Stimulated activated CD4-positive, alpha-beta T cell treated with anti-CD3 and anti-CD28 coated beads, Interleukin-15, amount 100 ng/mL, for 48 hours (primary cell): ENCODE data around the gene TMEM72.

Experiments used
- DNase-seq, 2 donors: peaks; one replicate each; pipeline ENCODE4 v3.0.0-alpha.2; 2020; ENCODE audit warnings: low read depth in 2 of 2

Gene TMEM72

DNA sequence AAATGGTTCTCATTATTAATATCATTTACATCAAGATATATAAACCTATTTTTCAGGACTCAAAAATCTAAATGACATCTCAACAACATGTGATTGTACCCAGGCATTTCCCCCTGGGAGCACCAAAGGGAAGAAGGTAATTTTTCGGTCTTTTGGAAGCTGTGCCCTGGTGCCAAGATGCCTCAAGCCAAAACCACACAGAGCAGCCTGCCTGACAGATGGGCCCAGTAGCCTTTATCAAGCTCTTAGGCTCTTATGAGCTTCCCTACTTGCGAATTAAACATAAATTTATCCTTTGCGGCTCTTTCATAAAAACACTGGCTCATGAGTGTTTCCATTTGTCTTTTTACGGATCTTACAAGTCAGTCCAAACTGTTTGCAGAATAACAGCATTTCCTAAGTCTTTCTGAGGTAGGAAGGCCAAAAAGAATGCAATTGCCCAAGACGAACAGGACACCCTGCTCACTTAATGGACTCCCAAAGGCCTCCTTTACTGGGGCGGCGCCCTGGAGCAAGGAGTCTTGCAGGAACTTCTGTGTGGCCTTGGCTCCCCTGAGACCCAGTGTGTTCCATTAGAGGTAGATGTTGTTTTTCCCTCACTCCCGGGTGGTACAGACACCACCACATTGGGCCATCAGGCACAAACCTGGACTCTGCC lies 44.4 kb downstream of the TMEM72 start:
- DNase-seq: no peak

- no peak for DNase-seq
Measured at GRCh38 chr10:44956226-44956625, 45.1 kb downstream of the TMEM72 start.

- DNase-seq: no peak
Measured at GRCh38 chr10:44956717-44957706, 45.9 kb downstream of the TMEM72 start.

DNA sequence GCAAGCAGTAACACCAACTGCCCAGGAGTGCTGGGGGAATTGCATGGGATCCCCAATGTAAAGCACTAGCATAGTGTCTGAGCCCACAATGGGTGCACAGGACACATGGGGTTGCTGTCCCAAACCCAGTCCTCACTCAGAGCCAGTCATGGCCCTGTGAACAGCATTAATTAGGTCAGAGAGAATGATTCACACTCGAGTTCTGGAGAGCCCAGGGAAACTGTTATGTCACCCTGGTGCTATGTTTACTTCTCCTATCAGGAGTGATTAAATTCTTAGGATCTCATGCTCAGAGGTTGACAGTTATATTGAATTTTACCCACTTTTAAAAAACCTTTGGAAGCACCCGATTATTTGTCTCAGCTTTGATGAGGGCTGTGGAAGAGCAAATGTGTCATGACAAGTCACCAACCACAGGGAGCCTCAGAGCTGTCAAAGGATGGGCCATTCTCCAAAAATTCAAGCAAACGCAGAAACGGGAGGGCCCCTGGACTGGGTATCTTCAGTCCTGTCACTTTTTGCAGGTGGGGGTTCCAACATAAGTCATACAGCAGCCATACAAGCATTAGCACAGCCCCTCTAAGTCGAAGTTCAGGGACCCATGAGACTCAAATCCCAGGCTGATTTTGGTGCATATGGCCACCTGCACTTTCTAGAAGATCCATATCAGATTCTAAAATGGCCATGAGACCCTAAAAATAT lies 47.2 kb downstream of the TMEM72 start:
- DNase-seq: no peak

DNA sequence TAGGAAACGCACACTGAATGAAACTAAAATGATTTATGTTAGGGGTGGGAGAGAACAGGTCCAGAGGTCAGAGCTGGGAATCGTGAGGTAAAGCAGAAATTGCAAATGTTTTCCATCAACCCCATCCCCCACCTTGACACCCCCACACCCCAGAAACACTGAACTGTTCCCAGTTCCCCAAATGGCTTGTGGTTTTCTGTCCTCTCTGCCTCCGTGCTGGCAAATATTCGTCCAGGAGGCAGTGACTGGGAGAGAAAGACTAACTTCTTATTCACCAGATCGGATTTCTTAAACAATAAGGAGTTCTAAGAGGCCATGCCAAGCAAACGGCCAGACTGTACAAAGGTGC lies 47.7 kb downstream of the TMEM72 start:
- no peak for DNase-seq

DNA sequence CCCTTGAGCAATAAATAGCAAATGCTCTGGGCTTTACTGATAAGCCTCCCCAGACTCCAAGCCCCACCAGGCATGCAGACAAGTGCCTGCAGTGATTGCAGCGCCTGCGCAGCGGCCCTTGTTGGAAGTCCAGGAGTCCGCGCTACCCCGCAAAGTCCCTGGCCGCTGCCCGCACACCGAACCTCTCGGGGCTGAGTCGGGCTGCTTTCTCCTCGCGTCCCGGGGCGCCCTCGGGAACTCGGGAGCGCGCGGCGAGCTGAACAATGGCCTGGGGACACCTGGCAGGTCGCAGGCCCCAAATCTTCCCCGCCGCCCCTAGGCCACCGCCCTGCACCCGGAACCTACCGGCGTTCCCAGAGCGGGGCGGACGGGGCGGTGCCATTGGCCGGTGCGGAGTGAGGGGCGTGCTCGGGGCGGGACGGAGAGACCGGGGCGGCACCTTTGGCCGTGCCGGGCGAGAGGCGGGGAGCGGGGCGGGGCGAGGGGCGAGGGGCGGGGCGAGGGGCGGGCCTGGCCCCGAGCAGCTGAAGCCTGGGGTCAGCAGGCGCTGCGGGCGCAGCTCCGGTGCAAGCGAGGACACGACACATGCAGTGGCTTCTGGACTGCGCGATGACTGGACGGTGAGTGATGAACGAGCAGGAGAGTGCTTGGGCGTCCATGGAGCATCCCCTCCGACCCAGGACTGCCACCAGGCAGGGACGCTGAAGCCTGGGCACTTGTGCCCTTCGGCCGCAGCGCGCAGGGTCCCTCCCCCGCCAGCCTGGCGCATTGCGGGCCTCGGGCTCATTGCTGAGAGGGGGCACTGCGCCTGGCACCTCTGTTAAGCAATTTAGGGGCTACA lies 48.3 kb downstream of the TMEM72 start, which contains the start of gene RASSF4:
Gene RASSF4, plus strand, starts transcription at position 556 of the 841 bp plus-strand sequence. CDS start 10,401 bp downstream, outside the sequence.
- DNase-seq: peak; percentile 76 to 90

DNA sequence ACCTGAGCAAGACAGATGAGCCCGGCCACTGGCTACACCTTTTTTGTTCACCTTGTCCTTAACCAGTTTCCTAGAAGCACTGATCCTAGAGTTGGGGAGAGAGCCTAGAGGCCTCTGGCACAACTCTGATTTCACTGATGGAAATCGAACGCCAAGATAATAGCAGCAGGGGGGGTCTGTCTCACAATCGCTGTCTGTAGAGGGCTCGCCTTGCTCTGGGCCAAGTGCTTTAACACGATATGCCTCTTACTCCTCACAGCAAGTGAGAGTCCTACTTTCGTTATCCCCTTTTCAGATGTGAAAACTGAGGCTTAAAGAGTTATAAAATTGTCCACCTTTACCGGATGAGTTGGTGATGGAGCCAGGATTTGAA lies 48.9 kb downstream of the TMEM72 start:
- no peak for DNase-seq

DNA sequence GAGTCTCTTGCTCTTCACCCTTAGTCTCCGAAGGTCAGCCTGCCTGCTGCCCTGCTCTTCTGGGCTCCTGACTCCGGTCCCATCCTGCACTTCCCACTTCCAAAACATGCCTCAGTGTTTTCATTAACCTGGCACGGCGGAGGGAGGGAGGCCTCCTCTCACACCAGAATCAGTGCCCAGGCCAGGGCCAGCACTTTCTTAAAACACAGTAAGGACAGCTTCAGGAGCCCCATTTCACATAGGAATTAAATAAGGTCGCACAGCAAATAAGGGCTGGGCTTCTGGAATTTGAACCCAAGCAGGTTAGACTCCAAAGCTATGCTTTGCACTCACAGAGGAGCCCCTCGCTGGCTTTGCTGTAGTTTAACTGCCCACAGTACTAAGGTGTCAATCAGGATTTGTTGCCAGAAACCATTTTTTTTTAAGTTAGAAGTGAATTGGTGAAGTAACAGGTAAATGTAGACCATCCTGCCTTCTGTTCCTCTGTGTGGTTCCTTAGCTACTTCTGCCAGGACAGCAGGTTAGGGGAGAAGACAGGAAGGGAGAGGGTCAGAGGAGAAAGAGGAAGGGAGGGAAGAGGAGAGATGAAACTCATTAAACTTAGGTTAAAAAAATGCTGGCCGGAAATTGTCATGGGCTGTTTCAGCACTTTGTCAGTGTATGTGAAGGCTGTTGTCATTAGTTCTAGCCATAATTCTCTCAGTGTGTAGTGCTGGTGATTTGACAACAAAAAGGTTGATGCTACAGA lies 49.5 kb downstream of the TMEM72 start:
- no peak for DNase-seq

GRCh38 chr10:44961230-44961571 lies 50.1 kb downstream of the TMEM72 start:
- no peak for DNase-seq

GRCh38 chr10:44961931-44962750 lies 51.0 kb downstream of the TMEM72 start:
- DNase-seq: no peak

DNA sequence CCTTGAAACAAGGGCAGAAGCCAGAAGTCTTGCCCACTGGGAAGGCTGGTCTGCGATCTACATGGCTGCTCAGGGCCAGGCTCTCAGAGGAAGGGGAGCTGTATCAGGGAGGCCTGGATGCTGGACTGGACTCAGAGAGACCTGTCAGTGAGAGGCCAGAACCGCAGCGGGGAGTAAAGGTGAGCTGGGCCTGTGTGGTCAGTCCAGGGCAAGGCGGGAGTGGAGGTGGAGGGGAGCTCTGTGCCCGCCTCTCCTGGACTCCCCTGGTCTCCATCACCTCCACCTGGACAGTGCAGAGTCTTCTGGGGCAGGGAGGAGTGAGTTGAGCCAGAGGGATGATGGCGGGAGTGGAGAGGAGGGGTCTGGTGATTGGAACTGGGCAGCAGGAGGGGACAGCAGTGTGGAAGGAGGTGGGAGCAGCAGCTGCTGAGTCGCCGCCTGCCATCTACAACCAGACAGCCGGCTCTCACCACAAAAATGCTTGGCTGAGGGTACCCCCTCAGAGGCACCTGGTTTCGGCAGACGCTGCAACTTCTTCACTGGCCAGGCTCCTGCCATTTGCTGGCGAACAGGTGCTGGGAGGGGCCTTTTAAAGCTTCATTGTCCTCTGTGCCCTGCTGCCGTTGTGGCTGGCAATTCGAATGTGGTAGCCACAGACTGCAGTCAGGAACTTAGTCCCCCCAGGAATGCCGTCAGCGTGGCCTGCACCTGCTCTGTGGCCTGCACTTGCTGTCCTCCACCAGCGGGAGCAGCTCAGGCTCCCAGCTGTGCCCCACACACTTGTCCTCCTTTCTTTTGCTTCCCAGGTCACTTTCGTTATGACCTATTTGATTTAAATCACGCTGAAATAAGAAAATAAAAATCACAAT lies 52.0 kb downstream of the TMEM72 start:
- DNase-seq: no peak

DNA sequence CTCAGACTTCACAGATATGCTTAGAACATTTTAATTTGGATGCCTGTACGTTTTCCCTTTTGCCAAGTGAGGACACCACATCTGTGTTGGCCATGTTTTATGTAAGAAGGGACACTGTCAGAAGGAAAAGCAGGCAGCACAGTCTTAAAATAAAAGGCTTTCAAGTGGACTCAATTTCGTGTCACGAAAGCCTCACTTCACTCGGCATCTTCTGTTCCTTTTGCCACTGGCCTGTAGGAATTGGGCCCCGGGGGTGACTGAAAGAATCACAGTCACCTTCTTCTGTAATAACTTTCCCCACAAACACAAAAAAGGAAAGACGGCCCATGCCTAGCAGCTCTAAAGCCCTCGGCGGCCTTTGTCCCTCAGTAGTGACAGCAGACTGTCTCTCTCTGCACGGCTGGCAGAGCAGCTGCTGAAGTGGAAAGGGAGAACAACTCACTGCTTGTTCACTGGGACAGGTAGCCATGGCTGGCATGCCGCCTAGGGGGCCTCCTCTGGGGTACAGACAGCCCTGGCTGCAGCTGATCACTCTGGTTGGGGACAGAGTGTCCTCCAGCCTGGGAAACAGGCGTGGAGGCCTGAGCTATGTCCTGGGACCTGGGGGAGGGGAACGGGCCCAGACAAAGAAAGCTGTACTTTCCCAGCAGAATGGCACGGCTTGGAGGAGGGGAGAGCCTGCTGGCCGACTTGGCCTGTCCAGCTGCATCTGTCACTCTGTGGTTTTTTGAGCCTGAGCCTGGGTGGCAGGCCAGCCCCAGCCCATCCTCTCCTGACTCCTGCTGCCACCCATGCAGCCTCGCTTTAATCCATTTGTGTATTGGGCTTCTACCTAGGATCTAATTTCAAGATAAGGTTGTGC lies 52.9 kb downstream of the TMEM72 start:
- DNase-seq: no peak

GRCh38 chr10:44965104-44965503 lies 54.0 kb downstream of the TMEM72 start:
- no peak for DNase-seq

- no peak for DNase-seq
Measured at GRCh38 chr10:44965651-44966097, 54.5 kb downstream of the TMEM72 start.

- no peak for DNase-seq
Measured at GRCh38 chr10:44966129-44966815, 55.1 kb downstream of the TMEM72 start.

- no peak for DNase-seq
Measured at GRCh38 chr10:44966816-44967509, 55.8 kb downstream of the TMEM72 start.

DNA sequence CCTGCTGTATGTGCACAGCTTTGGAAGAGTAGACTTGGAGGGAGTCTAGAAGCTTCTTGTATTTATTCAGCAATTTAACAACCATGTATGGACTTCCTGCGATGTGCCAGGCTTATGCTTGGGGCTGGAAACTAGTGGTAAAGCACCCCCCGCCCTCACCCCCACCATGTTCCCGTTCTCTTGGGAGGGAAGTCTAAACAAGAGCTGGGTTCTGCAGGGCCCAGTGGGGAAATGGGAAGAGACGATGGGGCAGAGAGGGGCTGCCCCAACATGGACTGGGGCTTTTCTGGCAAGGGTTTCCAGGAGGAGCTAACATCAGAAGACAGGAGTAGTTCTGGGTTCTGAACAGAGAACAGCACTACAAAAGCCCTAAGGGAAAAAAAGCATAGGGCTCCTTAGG lies 56.5 kb downstream of the TMEM72 start:
- DNase-seq: no peak
